GM23248 (cell line): ENCODE results near the gene PCSK5.

ENCODE experiments used
- EZH2 ChIP-seq: fragments of 200-600 bp; sonication (generic); IDR thresholded peaks from 2 replicates; pipeline ENCODE4 v1.6.1; 2018; ENCODE audit warnings: antibody characterized with exemption, mild to moderate bottlenecking; ENCODE audit not compliant: insufficient read depth, poor library complexity, severe bottlenecking
- EZH2phosphoT487 ChIP-seq: fragments of 200-600 bp; sonication (generic); IDR thresholded peaks from 2 replicates; pipeline ENCODE4 v1.6.1; 2018; ENCODE audit warnings: antibody characterized with exemption, moderate library complexity, mild to moderate bottlenecking, low read depth; ENCODE audit not compliant: insufficient read depth

- TF ChIP-seq EZH2phosphoT487 = no peak
- no peak for TF ChIP-seq EZH2
Observed at GRCh38 chr9:76032038-76032796, 141.7 kb downstream of the PCSK5 start.
